Activated T-cell treated with anti-CD3 and anti-CD28 coated beads, Interleukin-2, amount 50 U/mL, for 24 hours (primary cell): ENCODE results near the gene ANAPC10.

Experiments used
- DNase-seq: peaks from one replicate; pipeline ENCODE4 v3.0.0-alpha.2; 2020
- H3K27ac Mint-ChIP-seq: 2 replicates; pipeline ENCODE4 v1.8.0; 2020; ENCODE audit warnings: mild to moderate bottlenecking, mixed read lengths
- H3K27me3 Mint-ChIP-seq: 2 replicates; pipeline ENCODE4 v1.8.0; 2020; ENCODE audit warnings: mixed read lengths
- H3K36me3 Mint-ChIP-seq: 2 replicates; pipeline ENCODE4 v1.8.0; 2020; ENCODE audit warnings: low read depth, mixed read lengths
- H3K4me1 Mint-ChIP-seq: 2 replicates; pipeline ENCODE4 v1.8.0; 2020; ENCODE audit warnings: low read depth, mixed read lengths
- H3K4me3 Mint-ChIP-seq: 2 replicates; pipeline ENCODE4 v1.8.0; 2020; ENCODE audit warnings: mild to moderate bottlenecking, moderate library complexity, mixed read lengths
- H3K9me3 Mint-ChIP-seq: 2 replicates; pipeline ENCODE4 v1.8.0; 2020; ENCODE audit warnings: mixed read lengths

Gene ANAPC10

GRCh38 chr4:145097331-145097820, 620 bp downstream of the ANAPC10 start:
- Mint-ChIP-seq H3K27ac (peak overlapping the region; percentile 98), H3K27me3 (no peaks in the 10 kb centered on the region), H3K9me3 (peaks cover 3% of the 10 kb centered on the region), H3K36me3 (peaks cover 68% of the 10 kb centered on the region), H3K4me1 (peaks cover 36% of the 10 kb centered on the region), H3K4me3 (peak overlapping the region; percentile 97)
- no peak for DNase-seq

- no peak for DNase-seq
- Mint-ChIP-seq H3K27me3 (no peaks in the 10 kb centered on the region), H3K27ac (no peak overlapping the region), H3K36me3 (peaks cover 84% of the 10 kb centered on the region), H3K4me3 (no peak overlapping the region), H3K4me1 (peaks cover 51% of the 10 kb centered on the region), H3K9me3 (peaks cover 3% of the 10 kb centered on the region)
Observed at GRCh38 chr4:145093638-145094037, 4.4 kb downstream of the ANAPC10 start.

DNA sequence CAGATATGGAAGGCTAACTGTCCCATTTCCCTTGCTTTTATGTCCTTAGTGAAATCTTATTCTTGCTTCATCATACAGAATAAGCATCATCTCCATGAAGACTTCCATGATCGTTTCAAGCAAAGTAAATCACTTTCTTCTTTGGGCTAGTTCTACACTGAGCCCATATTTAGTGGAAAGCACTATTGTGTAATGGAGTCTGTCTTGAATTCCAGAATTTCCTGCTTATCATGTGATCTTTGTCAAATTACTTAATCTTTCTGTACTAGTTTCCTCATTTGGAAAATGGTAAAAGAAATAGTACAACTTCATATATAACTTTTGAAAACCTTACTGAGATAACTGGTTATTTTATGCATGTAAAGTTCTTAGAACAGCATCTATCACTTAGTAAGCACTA, 7.6 kb downstream of the ANAPC10 start:
- H3K36me3 Mint-ChIP-seq, result peaks cover 97% of the 10 kb centered on the region
- H3K4me1 Mint-ChIP-seq, result peaks cover 47% of the 10 kb centered on the region
- H3K4me3 Mint-ChIP-seq, result no peak overlapping the region
- peaks cover 3% of the 10 kb centered on the region for H3K9me3 Mint-ChIP-seq
- no peak overlapping the region for H3K27ac Mint-ChIP-seq
- no peaks in the 10 kb centered on the region for H3K27me3 Mint-ChIP-seq
- no peak for DNase-seq

DNA sequence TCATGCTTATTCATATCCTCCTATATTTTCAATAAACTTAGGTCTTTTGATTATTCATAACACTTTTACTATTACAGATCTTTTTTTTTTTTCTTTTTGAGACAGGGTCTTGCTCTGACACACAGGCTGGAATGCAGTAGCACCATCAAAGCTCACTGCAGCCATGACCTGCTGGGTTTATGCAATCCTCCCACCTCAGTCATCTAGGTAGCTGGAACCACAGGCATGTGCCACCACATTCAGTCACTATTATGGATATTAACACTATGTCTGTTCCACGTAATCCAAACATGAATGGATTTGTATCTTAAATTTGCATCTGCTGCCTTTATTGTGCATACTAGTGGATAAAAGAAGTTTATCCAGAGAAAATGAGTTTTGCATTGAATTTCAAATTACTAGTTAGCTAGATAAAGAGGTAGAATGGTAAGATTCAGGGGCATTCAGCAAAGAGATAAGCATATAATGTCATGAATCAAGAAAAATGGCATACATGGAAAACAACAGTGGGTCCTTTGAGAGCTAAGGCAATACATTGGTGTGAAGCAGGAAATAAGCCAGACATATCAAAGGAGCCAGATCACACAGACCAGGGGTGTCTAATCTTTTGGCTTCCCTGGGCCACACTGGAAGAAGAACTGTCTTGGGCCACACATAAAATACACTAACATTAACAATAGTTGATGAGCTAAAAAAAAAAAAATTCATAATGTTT, 13.9 kb downstream of the ANAPC10 start:
- Mint-ChIP-seq H3K27me3 (no peaks in the 10 kb centered on the region), H3K4me1 (peaks cover 23% of the 10 kb centered on the region), H3K27ac (no peak overlapping the region), H3K4me3 (no peak overlapping the region), H3K9me3 (no peaks in the 10 kb centered on the region), H3K36me3 (peaks cover 78% of the 10 kb centered on the region)
- no peak for DNase-seq

GRCh38 chr4:145081756-145082155, 16.2 kb downstream of the ANAPC10 start:
- Mint-ChIP-seq H3K4me3 (no peak overlapping the region), H3K36me3 (peaks cover 77% of the 10 kb centered on the region), H3K27ac (no peak overlapping the region), H3K9me3 (no peaks in the 10 kb centered on the region), H3K27me3 (no peaks in the 10 kb centered on the region), H3K4me1 (peaks cover 28% of the 10 kb centered on the region)
- DNase-seq, result no peak

DNA sequence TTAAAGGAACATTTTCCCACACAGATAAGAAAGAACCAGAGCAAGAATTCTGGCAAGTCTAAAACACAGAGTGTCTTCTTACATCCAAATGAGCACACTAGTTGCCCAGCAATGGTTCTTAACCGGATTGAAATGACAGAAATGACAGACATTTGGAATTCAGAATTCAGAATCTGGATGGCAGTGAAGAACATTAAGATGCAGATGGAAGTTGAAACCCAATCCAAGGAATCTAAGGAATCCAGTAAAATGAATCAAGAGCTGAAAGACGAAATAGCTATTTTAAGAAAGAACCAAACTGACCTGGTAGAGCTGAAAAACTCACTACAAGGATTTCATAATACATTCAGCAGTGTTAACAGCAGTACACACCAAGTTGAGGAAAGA, 21.5 kb downstream of the ANAPC10 start:
- H3K27ac Mint-ChIP-seq, result peak overlapping the region; percentile 11
- no peaks in the 10 kb centered on the region for H3K9me3 Mint-ChIP-seq
- H3K4me3 Mint-ChIP-seq, result no peak overlapping the region
- DNase-seq, result no peak
- H3K36me3 Mint-ChIP-seq, result peaks cover 58% of the 10 kb centered on the region
- no peaks in the 10 kb centered on the region for H3K27me3 Mint-ChIP-seq
- peaks cover 35% of the 10 kb centered on the region for H3K4me1 Mint-ChIP-seq

DNA sequence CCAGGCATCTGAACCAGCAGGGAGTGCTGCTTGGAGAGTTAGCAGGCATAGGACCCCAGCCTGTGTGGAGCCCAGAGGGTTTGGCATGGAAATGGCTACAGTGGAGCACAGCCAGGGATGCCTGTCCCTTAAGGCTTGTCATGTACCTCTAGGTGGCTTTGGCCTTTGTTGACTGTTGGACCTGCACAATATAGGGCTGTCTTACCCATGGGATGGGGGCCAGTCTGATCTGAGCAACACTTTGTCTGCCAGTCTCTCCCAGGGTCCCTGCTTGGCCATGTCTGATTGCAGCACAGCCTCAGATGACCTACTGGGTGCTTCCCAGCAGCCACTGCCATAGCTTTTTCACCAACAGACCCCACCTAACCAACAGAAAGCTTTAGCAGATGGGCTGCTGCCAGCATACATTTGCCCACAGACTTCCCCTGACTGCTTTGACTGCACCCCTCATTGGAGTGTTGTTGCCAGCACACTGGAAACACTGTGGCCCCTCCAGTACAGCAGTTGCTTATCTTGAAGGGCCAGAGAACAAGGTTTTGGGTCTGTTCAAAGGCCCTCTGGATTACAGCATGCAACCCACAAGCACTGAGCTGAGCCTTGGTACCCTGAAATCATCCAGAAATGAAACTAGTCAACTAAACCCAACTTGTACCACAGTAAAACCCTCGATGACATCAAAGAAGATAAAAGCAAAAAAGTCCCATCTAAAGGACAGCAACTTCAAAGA, 22.1 kb downstream of the ANAPC10 start:
- H3K36me3 Mint-ChIP-seq, result peaks cover 56% of the 10 kb centered on the region
- H3K9me3 Mint-ChIP-seq, result no peaks in the 10 kb centered on the region
- peaks cover 37% of the 10 kb centered on the region for H3K4me1 Mint-ChIP-seq
- DNase-seq, result no peak
- H3K4me3 Mint-ChIP-seq, result no peak overlapping the region
- H3K27ac Mint-ChIP-seq, result peak overlapping the region; percentile 11
- H3K27me3 Mint-ChIP-seq, result no peaks in the 10 kb centered on the region

DNA sequence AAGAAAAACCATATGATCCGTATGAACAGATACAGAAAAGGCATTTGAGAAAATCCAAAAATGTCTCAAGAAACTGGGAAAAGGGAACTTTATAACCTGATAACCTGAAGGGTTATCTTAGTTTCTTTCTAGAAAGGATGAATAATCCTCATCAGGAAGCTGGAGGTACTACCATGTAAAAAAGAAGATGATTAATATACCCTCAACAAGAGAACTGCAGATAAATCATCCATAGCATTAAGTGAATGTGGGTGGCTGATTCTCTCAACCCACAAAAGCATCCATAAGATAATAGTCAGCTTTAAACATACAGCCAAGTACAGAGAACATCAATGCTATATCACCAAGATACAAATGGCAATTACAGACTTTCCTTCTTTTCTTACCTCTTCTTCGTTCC, 26.4 kb downstream of the ANAPC10 start:
- no peaks in the 10 kb centered on the region for H3K27me3 Mint-ChIP-seq
- no peak for DNase-seq
- peaks cover 30% of the 10 kb centered on the region for H3K4me1 Mint-ChIP-seq
- H3K4me3 Mint-ChIP-seq, result no peak overlapping the region
- H3K36me3 Mint-ChIP-seq, result peaks cover 31% of the 10 kb centered on the region
- H3K9me3 Mint-ChIP-seq, result no peaks in the 10 kb centered on the region
- no peak overlapping the region for H3K27ac Mint-ChIP-seq

- Mint-ChIP-seq H3K27ac (no peak overlapping the region), H3K4me1 (peaks cover 29% of the 10 kb centered on the region), H3K27me3 (no peaks in the 10 kb centered on the region), H3K4me3 (no peak overlapping the region), H3K9me3 (no peaks in the 10 kb centered on the region), H3K36me3 (peaks cover 16% of the 10 kb centered on the region)
- no peak for DNase-seq
Observed at GRCh38 chr4:145069361-145069760, 28.6 kb downstream of the ANAPC10 start.

DNA sequence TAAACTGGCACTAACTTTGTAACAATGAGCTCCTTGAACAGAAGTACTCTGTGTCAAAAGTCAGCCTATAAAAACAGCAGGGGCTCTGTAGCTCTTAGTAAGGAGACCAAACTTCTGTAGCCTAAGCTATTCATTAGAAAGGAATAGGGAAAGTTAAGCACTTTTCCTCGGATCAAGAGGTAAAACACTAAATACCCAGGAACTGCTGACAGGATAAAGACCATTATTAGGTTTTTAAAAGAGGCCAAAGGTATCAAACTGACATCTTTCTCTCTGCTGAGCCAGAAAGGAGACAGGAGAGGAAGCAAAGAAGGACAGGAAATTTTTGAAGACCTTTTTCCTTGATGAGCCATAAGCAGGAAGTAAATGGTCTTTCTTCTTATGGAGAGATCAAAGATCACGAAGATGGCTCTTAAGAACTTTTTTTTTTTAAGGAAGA, 31.9 kb downstream of the ANAPC10 start:
- Mint-ChIP-seq H3K4me3 (no peak overlapping the region), H3K36me3 (peaks cover 35% of the 10 kb centered on the region), H3K27me3 (no peaks in the 10 kb centered on the region), H3K4me1 (peaks cover 25% of the 10 kb centered on the region), H3K27ac (peak overlapping the region; percentile 29), H3K9me3 (no peaks in the 10 kb centered on the region)
- DNase-seq, result no peak

- no peak overlapping the region for H3K4me3 Mint-ChIP-seq
- peaks cover 22% of the 10 kb centered on the region for H3K36me3 Mint-ChIP-seq
- no peaks in the 10 kb centered on the region for H3K9me3 Mint-ChIP-seq
- no peak overlapping the region for H3K27ac Mint-ChIP-seq
- no peaks in the 10 kb centered on the region for H3K27me3 Mint-ChIP-seq
- no peak for DNase-seq
- peaks cover 32% of the 10 kb centered on the region for H3K4me1 Mint-ChIP-seq
Observed at GRCh38 chr4:145061318-145061920, 36.6 kb downstream of the ANAPC10 start.

GRCh38 chr4:145058256-145058655, 39.7 kb downstream of the ANAPC10 start:
- Mint-ChIP-seq H3K27me3 (no peaks in the 10 kb centered on the region), H3K4me3 (no peak overlapping the region), H3K27ac (no peak overlapping the region), H3K9me3 (no peaks in the 10 kb centered on the region), H3K36me3 (peaks cover 19% of the 10 kb centered on the region), H3K4me1 (peaks cover 40% of the 10 kb centered on the region)
- DNase-seq, result no peak

DNA sequence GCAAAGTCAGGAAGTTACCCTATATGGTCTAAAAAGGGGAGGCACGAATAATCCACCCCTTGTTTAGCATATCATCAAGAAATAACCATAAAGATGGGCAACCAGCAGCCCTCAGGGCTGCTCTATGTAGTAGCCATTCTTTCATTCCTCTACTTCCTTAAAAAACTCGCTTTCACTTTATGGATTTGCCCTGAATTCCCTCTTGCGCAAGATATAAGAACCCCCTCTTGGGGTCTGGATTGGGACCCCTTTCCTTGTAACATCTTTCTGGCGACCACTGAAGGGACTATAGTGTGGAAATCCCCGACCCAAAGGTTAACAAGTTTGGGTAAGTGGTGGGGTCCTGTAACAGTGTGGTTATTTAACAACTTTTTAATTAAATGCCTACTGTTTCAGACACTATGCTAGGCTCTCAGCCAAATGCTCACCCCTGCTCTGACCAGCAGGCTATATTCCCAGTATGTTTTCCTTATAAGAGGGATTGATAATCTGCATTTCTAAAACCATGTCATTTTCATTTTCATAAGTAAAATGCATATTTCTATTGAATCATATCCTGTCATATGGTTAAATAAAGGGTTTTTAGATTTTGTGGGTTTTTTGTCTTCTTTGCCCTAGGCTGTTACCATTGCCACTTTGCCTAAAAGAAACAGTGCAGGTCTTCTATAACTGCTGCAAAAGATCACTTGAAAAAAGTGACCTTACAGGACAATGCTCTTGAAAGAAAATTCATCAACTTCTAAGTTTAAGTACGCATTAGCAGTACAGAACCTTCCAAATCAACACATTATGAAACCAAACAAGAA, 41.5 kb downstream of the ANAPC10 start:
- no peak for DNase-seq
- no peaks in the 10 kb centered on the region for H3K27me3 Mint-ChIP-seq
- no peaks in the 10 kb centered on the region for H3K9me3 Mint-ChIP-seq
- H3K27ac Mint-ChIP-seq, result peak overlapping the region; percentile 67
- peaks cover 40% of the 10 kb centered on the region for H3K4me1 Mint-ChIP-seq
- H3K4me3 Mint-ChIP-seq, result no peak overlapping the region
- peaks cover 15% of the 10 kb centered on the region for H3K36me3 Mint-ChIP-seq

- no peaks in the 10 kb centered on the region for H3K27me3 Mint-ChIP-seq
- H3K27ac Mint-ChIP-seq, result peak overlapping the region; percentile 23
Observed at GRCh38 chr4:145055533-145056257, 42.3 kb downstream of the ANAPC10 start.

More at GRCh38 chr4:145055533-145056257, 42.3 kb downstream of the ANAPC10 start:
- peaks cover 37% of the 10 kb centered on the region for H3K4me1 Mint-ChIP-seq
- H3K9me3 Mint-ChIP-seq, result no peaks in the 10 kb centered on the region
- no peak for DNase-seq
- no peak overlapping the region for H3K4me3 Mint-ChIP-seq
- peaks cover 18% of the 10 kb centered on the region for H3K36me3 Mint-ChIP-seq
